Measurements from ENCODE around the gene STARD13.

Gene STARD13

GRCh38 chr13:33318037-33318436, 32.5 kb upstream of the STARD13 start:
- no peak overlapping the region for H3K4me3 ChIP-seq
- in situ Hi-C loops (cut with MboI; ENCODE audit: low sequenced_read_pairs), result no loop called here
- H3K27me3 ChIP-seq (ENCODE audit: low read depth), result no peaks in the 10 kb centered on the region
- H3K36me3 ChIP-seq (replicated peaks), result no peaks in the 10 kb centered on the region
- DNase-seq (ENCODE audit: low spot score in 2 of 2), result no peak
- no peaks in the 10 kb centered on the region for H3K9me3 ChIP-seq
- peaks cover 5% of the 10 kb centered on the region; the same call in 1 of the 2 replicates for H3K4me1 ChIP-seq

- no peak for DNase-seq (ENCODE audit: low spot score in 2 of 2)
- H3K27me3 ChIP-seq (ENCODE audit: low read depth), result no peaks in the 10 kb centered on the region
- no peaks in the 10 kb centered on the region for H3K9me3 ChIP-seq
- in situ Hi-C loops (cut with MboI; ENCODE audit: low sequenced_read_pairs), result no loop called here
- H3K36me3 ChIP-seq (replicated peaks), result no peaks in the 10 kb centered on the region
- no peak overlapping the region for H3K4me3 ChIP-seq
- peaks cover 5% of the 10 kb centered on the region; the same call in 1 of the 2 replicates for H3K4me1 ChIP-seq
Observed at GRCh38 chr13:33316890-33317289, 31.3 kb upstream of the STARD13 start.

GRCh38 chr13:33313504-33313903, 27.9 kb upstream of the STARD13 start:
- Histone ChIP-seq H3K9me3 (no peaks in the 10 kb centered on the region), H3K27me3 (ENCODE audit: low read depth) (no peaks in the 10 kb centered on the region), H3K4me1 (no peaks in the 10 kb centered on the region), H3K36me3 (replicated peaks) (no peaks in the 10 kb centered on the region), H3K4me3 (no peak overlapping the region)
- no peak for DNase-seq (ENCODE audit: low spot score in 2 of 2)
- in situ Hi-C loops (cut with MboI; ENCODE audit: low sequenced_read_pairs), result no loop called here

- in situ Hi-C loops (cut with MboI; ENCODE audit: low sequenced_read_pairs), result no loop called here
- Histone ChIP-seq H3K36me3 (replicated peaks) (no peaks in the 10 kb centered on the region), H3K4me1 (no peaks in the 10 kb centered on the region), H3K27me3 (ENCODE audit: low read depth) (no peaks in the 10 kb centered on the region), H3K9me3 (no peaks in the 10 kb centered on the region), H3K4me3 (no peak overlapping the region)
- no peak for DNase-seq (ENCODE audit: low spot score in 2 of 2)
Observed at GRCh38 chr13:33312861-33313212, 27.3 kb upstream of the STARD13 start.

GRCh38 chr13:33312150-33312860, 26.8 kb upstream of the STARD13 start:
- DNase-seq (ENCODE audit: low spot score in 2 of 2), result no peak
- no peaks in the 10 kb centered on the region for H3K27me3 ChIP-seq (ENCODE audit: low read depth)
- in situ Hi-C loops (cut with MboI; ENCODE audit: low sequenced_read_pairs), result no loop called here
- H3K4me3 ChIP-seq, result no peak overlapping the region
- no peaks in the 10 kb centered on the region for H3K9me3 ChIP-seq
- H3K36me3 ChIP-seq (replicated peaks), result no peaks in the 10 kb centered on the region
- H3K4me1 ChIP-seq, result no peaks in the 10 kb centered on the region

- Histone ChIP-seq H3K27me3 (ENCODE audit: low read depth) (no peaks in the 10 kb centered on the region), H3K4me1 (no peaks in the 10 kb centered on the region), H3K36me3 (replicated peaks) (no peaks in the 10 kb centered on the region), H3K9me3 (no peaks in the 10 kb centered on the region), H3K4me3 (no peak overlapping the region)
- in situ Hi-C loops (cut with MboI; ENCODE audit: low sequenced_read_pairs), result no loop called here
- no peak for DNase-seq (ENCODE audit: low spot score in 2 of 2)
Observed at GRCh38 chr13:33311040-33311439, 25.5 kb upstream of the STARD13 start.

GRCh38 chr13:33310245-33311038, 24.9 kb upstream of the STARD13 start:
- no peaks in the 10 kb centered on the region for H3K36me3 ChIP-seq (replicated peaks)
- H3K27me3 ChIP-seq (ENCODE audit: low read depth), result no peaks in the 10 kb centered on the region
- no peak for DNase-seq (ENCODE audit: low spot score in 2 of 2)
- H3K4me1 ChIP-seq, result no peaks in the 10 kb centered on the region
- H3K9me3 ChIP-seq, result no peaks in the 10 kb centered on the region
- in situ Hi-C loops (cut with MboI; ENCODE audit: low sequenced_read_pairs), result no loop called here
- H3K4me3 ChIP-seq, result no peak overlapping the region

GRCh38 chr13:33308863-33309262, 23.3 kb upstream of the STARD13 start:
- Histone ChIP-seq H3K36me3 (replicated peaks) (no peaks in the 10 kb centered on the region), H3K4me1 (no peaks in the 10 kb centered on the region), H3K9me3 (no peaks in the 10 kb centered on the region), H3K27me3 (ENCODE audit: low read depth) (no peaks in the 10 kb centered on the region), H3K4me3 (no peak overlapping the region)
- in situ Hi-C loops (cut with MboI; ENCODE audit: low sequenced_read_pairs), result no loop called here
- no peak for DNase-seq (ENCODE audit: low spot score in 2 of 2)

- no peaks in the 10 kb centered on the region for H3K36me3 ChIP-seq (replicated peaks)
- in situ Hi-C loops (cut with MboI; ENCODE audit: low sequenced_read_pairs), result no loop called here
- no peak overlapping the region for H3K4me3 ChIP-seq
- H3K9me3 ChIP-seq, result no peaks in the 10 kb centered on the region
- DNase-seq (ENCODE audit: low spot score in 2 of 2), result no peak
- no peaks in the 10 kb centered on the region for H3K27me3 ChIP-seq (ENCODE audit: low read depth)
- H3K4me1 ChIP-seq, result no peaks in the 10 kb centered on the region
Observed at GRCh38 chr13:33307843-33308242, 22.3 kb upstream of the STARD13 start.

GRCh38 chr13:33303855-33304597, 18.5 kb upstream of the STARD13 start:
- Histone ChIP-seq H3K9me3 (no peaks in the 10 kb centered on the region), H3K4me3 (no peak overlapping the region), H3K36me3 (replicated peaks) (no peaks in the 10 kb centered on the region), H3K27me3 (ENCODE audit: low read depth) (no peaks in the 10 kb centered on the region), H3K4me1 (no peaks in the 10 kb centered on the region)
- DNase-seq (ENCODE audit: low spot score in 2 of 2), result no peak
- in situ Hi-C loops (cut with MboI; ENCODE audit: low sequenced_read_pairs), result no loop called here

GRCh38 chr13:33299626-33300025, 14.1 kb upstream of the STARD13 start:
- DNase-seq (ENCODE audit: low spot score in 2 of 2), result no peak
- Histone ChIP-seq H3K36me3 (replicated peaks) (no peaks in the 10 kb centered on the region), H3K27me3 (ENCODE audit: low read depth) (no peaks in the 10 kb centered on the region), H3K4me1 (0 out of 2 replicates have a peak, but pooled peaks cover 2% of the 10 kb centered on the region), H3K9me3 (no peaks in the 10 kb centered on the region), H3K4me3 (no peak overlapping the region)
- in situ Hi-C loops (cut with MboI; ENCODE audit: low sequenced_read_pairs), result no loop called here

GRCh38 chr13:33296793-33297425, 11.4 kb upstream of the STARD13 start:
- no peaks in the 10 kb centered on the region for H3K36me3 ChIP-seq (replicated peaks)
- in situ Hi-C loops (cut with MboI; ENCODE audit: low sequenced_read_pairs), result no loop called here
- H3K9me3 ChIP-seq, result no peaks in the 10 kb centered on the region
- H3K27me3 ChIP-seq (ENCODE audit: low read depth), result no peaks in the 10 kb centered on the region
- H3K4me3 ChIP-seq, result no peak overlapping the region
- DNase-seq (ENCODE audit: low spot score in 2 of 2), result no peak
- 0 out of 2 replicates have a peak, but pooled peaks cover 2% of the 10 kb centered on the region for H3K4me1 ChIP-seq

GRCh38 chr13:33292712-33293111, 7.2 kb upstream of the STARD13 start:
- in situ Hi-C loops (cut with MboI; ENCODE audit: low sequenced_read_pairs), result no loop called here
- H3K9me3 ChIP-seq, result no peaks in the 10 kb centered on the region
- 0 out of 2 replicates have a peak, but pooled peaks cover 1% of the 10 kb centered on the region for H3K4me1 ChIP-seq
- H3K27me3 ChIP-seq (ENCODE audit: low read depth), result no peaks in the 10 kb centered on the region
- H3K36me3 ChIP-seq (replicated peaks), result no peaks in the 10 kb centered on the region
- H3K4me3 ChIP-seq, result no peak overlapping the region
- DNase-seq (ENCODE audit: low spot score in 2 of 2), result no peak
